Stimulated activated naive CD8-positive, alpha-beta T cell treated with anti-CD3 and anti-CD28 coated beads, Interleukin-15, Interleukin-2, amounts not matched to agents 100 ng/mL and 50 ng/mL, for 24 hours (primary cell): ENCODE data around the gene NYNRIN.
"Not testable (repeated sequence)": the region's sequence is repeated elsewhere in the genome, so short reads cannot be mapped to it uniquely, and the experiment has no call there.

Source experiments
- H3K27ac Mint-ChIP-seq: one replicate; pipeline ENCODE4 v1.8.0; 2021; ENCODE audit warnings: mild to moderate bottlenecking, mixed read lengths
- H3K27me3 Mint-ChIP-seq: one replicate; pipeline ENCODE4 v1.8.0; 2021; ENCODE audit warnings: mixed read lengths
- H3K36me3 Mint-ChIP-seq: one replicate; pipeline ENCODE4 v1.8.0; 2021; ENCODE audit warnings: low read depth, mixed read lengths
- H3K4me1 Mint-ChIP-seq: one replicate; pipeline ENCODE4 v1.8.0; 2021; ENCODE audit warnings: low read depth, mixed read lengths
- H3K4me3 Mint-ChIP-seq: one replicate; pipeline ENCODE4 v1.8.0; 2021; ENCODE audit warnings: mild to moderate bottlenecking, mixed read lengths
- H3K9me3 Mint-ChIP-seq: one replicate; pipeline ENCODE4 v1.8.0; 2021; ENCODE audit warnings: mixed read lengths

Gene NYNRIN

DNA sequence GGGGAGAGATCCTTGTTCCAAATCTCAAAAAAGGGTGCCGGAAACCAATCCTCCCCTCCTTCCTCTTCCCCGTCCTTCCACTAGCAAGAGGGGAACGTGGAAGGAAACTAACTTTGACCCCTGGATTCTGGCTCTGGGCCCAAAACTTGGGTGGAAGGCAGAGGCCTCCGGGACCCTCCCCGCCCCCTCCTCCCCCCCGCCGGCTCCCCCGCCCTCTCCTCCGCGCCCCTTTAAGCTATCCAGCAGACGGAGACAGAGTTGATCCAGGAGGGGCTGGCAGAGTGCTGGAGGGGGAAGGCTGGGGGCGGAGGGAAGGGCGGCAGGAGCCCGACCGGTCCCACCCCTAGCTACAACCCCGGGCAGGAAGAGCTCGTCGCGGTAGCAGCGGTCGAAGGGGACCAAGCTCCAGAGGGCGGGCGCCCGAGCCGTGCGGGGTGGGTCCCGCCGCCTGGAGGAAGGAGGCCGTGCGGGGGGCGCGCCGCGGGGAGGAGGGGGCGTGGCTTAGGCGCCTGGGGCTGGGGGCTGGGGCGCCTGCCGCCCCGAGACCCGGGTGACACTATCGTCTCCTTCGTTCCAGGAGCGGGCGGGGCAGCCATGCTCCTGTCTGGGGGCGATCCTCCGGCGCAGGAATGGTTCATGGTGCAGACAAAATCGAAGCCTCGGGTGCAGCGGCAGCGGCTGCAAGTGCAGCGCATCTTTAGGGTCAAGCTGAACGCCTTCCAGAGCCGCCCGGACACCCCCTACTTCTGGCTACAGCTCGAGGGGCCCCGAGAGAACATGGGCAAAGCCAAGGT lies at the start of gene NYNRIN:
Gene NYNRIN (plus strand): TSS at position 351 of the 794 bp plus-strand sequence. CDS start 244 bp downstream, at position 595.
- H3K4me3 Mint-ChIP-seq, result peak within 1 kb of the TSS; percentile 47
- H3K9me3 Mint-ChIP-seq, result no peaks in the 10 kb centered on the region
- H3K4me1 Mint-ChIP-seq, result peaks cover 4% of the 10 kb centered on the region
- peaks cover 7% of the 10 kb centered on the region for H3K27me3 Mint-ChIP-seq
- no peaks in the 10 kb centered on the region for H3K36me3 Mint-ChIP-seq
- H3K27ac Mint-ChIP-seq, result no peak within 1 kb of the TSS

- Mint-ChIP-seq H3K36me3 (no peaks in the 10 kb centered on the region), H3K4me1 (peaks cover 8% of the 10 kb centered on the region), H3K27me3 (peaks cover 57% of the 10 kb centered on the region)
These were observed 49.1 kb upstream of the NYNRIN start for GRCh38 chr14:24349742-24350141.

DNA sequence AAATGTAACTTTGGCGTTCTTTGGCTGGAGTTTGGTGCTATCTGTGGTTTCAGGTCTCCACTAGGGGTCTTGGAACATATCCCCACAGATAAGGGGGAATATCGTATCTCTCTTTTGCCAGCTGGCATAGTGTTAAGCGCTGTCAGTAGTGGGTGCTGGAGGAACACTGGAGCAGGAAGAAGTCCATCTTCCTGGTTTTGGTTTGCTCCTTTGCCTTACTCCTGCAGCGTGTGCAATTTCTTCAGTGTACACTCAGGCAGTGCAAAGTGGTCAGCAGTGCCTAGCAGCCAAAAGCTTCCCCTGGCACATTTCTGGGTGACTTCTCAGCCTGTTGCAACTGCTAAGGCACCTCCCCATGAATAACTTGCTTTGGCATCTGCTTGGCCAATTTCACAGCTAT lies 47.3 kb upstream of the NYNRIN start:
- Mint-ChIP-seq H3K4me1 (peaks cover 8% of the 10 kb centered on the region), H3K36me3 (no peaks in the 10 kb centered on the region), H3K4me3 (no peak overlapping the region)

More at GRCh38 chr14:24349742-24350141, 49.1 kb upstream of the NYNRIN start:
- Mint-ChIP-seq H3K27ac (no peak overlapping the region), H3K4me3 (no peak overlapping the region), H3K9me3 (no peaks in the 10 kb centered on the region)

GRCh38 chr14:24353559-24354481 lies 45.0 kb upstream of the NYNRIN start:
- Mint-ChIP-seq H3K4me3 (no peak overlapping the region), H3K4me1 (peaks cover 8% of the 10 kb centered on the region), H3K9me3 (no peaks in the 10 kb centered on the region), H3K27me3 (peaks cover 45% of the 10 kb centered on the region), H3K27ac (no peak overlapping the region), H3K36me3 (no peaks in the 10 kb centered on the region)

More for the DNA sequence above, 47.3 kb upstream of the NYNRIN start:
- H3K27ac Mint-ChIP-seq, result no peak overlapping the region
- no peaks in the 10 kb centered on the region for H3K9me3 Mint-ChIP-seq
- peaks cover 51% of the 10 kb centered on the region for H3K27me3 Mint-ChIP-seq

DNA sequence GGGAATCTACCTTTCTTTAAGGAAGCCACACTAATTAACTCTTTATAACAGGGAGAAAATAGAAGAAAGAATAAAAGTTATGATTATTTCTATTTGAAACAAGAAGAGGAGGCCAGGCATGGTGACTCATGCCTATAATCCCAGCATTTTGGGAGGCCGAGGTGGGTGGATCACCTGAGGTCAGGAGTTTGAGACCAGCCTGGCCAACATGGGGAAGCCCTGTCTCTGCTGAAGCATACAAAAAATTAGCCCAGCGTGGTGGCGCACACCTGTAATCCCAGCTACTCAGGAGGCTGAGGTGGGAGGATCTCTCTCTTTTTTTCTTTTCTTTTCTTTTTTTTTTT lies 44.3 kb upstream of the NYNRIN start:
- H3K27ac Mint-ChIP-seq, H3K36me3 Mint-ChIP-seq, H3K4me1 Mint-ChIP-seq, H3K9me3 Mint-ChIP-seq, H3K4me3 Mint-ChIP-seq: not testable (repeated sequence)
- peaks cover 42% of the 10 kb centered on the region for H3K27me3 Mint-ChIP-seq

GRCh38 chr14:24355009-24355408 lies 43.8 kb upstream of the NYNRIN start:
- Mint-ChIP-seq H3K4me1 (peaks cover 8% of the 10 kb centered on the region), H3K9me3 (no peaks in the 10 kb centered on the region), H3K4me3 (no peak overlapping the region), H3K27me3 (peaks cover 42% of the 10 kb centered on the region), H3K27ac (no peak overlapping the region), H3K36me3 (no peaks in the 10 kb centered on the region)

DNA sequence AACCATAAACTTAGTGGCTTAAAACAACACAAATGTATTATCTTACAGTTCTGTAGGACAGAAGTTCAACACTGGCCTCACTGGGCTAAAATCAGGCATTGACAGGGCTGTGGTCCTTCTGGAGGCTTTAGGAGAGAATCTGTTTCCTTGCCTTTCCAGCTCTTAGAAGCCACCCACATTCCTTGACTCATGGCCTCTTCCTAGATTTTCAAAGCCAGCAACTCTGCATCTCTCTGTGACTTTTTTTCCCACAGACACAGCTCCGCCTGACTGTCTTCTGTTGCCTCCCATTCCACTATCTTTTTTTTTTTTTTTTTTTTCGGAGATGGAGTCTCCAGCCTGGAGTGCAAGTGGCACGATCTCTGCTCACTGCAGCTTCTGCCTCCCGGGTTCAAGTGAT lies 42.6 kb upstream of the NYNRIN start:
- no peaks in the 10 kb centered on the region for H3K9me3 Mint-ChIP-seq

DNA sequence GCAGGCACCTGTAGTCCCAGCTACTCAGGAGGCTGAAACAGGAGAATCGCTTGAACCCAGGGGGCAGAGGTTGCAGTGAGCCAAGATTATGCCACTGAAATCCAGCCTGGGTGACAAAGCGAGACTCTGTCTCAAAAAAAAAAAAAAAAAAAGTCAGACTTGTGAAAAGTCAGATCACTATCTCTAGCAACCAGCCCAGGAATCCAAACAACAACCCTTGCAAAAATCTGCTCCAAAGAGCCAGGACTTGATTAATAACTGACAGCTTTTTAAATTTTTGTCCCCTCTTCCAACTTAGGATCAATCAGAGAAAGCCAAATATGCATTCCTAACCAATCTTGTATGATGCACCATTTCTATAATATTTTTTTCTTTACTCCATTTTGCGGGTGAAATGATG lies 38.5 kb upstream of the NYNRIN start:
- H3K27me3 Mint-ChIP-seq, result peaks cover 35% of the 10 kb centered on the region
- H3K4me3 Mint-ChIP-seq, result no peak overlapping the region
- H3K36me3 Mint-ChIP-seq, result no peaks in the 10 kb centered on the region
- H3K9me3 Mint-ChIP-seq, result no peaks in the 10 kb centered on the region
- no peak overlapping the region for H3K27ac Mint-ChIP-seq
- peaks cover 4% of the 10 kb centered on the region for H3K4me1 Mint-ChIP-seq

More for the DNA sequence above, 42.6 kb upstream of the NYNRIN start:
- Mint-ChIP-seq H3K4me3 (no peak overlapping the region), H3K36me3 (no peaks in the 10 kb centered on the region), H3K27ac (no peak overlapping the region), H3K4me1 (peaks cover 8% of the 10 kb centered on the region), H3K27me3 (peaks cover 37% of the 10 kb centered on the region)

DNA sequence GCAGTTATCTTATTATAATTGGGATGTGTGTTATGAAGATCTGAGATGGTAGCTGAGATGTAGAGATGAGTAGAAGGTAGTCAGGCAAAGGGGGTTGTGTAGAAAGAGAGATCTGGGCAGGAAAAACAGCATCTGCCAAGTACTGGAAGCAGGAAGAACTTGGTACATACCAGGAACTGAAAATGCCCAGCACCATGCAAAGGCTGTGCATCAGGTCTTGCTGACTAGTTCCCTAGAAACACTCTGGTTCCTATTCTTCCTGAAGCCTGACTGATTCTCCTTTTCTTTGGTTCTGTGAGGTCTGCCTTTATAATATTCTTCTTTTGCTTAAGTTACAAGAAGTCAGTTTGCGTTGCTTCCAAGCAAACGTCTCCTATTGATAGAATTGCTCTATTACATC lies 37.5 kb upstream of the NYNRIN start:
- H3K9me3 Mint-ChIP-seq, result no peaks in the 10 kb centered on the region
- H3K4me3 Mint-ChIP-seq, result no peak overlapping the region
- peaks cover 43% of the 10 kb centered on the region for H3K27me3 Mint-ChIP-seq
- peaks cover 15% of the 10 kb centered on the region for H3K4me1 Mint-ChIP-seq
- H3K36me3 Mint-ChIP-seq, result no peaks in the 10 kb centered on the region
- H3K27ac Mint-ChIP-seq, result no peak overlapping the region

- no peaks in the 10 kb centered on the region for H3K36me3 Mint-ChIP-seq
- peaks cover 22% of the 10 kb centered on the region for H3K4me1 Mint-ChIP-seq
- H3K4me3 Mint-ChIP-seq, result no peak overlapping the region
- no peak overlapping the region for H3K27ac Mint-ChIP-seq
- H3K9me3 Mint-ChIP-seq, result no peaks in the 10 kb centered on the region
- H3K27me3 Mint-ChIP-seq, result peaks cover 44% of the 10 kb centered on the region
These were observed 36.4 kb upstream of the NYNRIN start for GRCh38 chr14:24362241-24362960.

GRCh38 chr14:24363401-24363800 lies 35.4 kb upstream of the NYNRIN start:
- Mint-ChIP-seq H3K4me3 (no peak overlapping the region), H3K27me3 (peaks cover 49% of the 10 kb centered on the region), H3K36me3 (no peaks in the 10 kb centered on the region), H3K4me1 (peaks cover 30% of the 10 kb centered on the region), H3K27ac (no peak overlapping the region), H3K9me3 (no peaks in the 10 kb centered on the region)

DNA sequence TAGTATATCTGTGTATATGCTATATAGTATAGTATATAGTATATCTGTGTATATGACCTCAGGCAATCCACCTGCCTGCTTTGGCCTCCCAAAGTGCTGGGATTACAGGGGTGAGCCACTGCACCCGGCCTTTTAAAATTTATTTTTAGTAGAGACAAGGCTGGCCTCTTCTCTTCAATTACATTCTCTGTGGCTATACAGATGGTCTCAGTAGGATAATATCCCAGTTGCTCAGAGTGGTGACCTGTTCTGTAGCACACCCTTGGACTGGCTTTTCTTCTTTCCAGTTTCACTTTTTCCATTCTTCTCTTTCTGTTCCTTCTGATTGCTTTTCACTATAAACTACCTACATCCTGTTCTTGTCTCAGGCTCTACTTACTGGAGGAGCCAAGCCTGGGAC lies 34.0 kb upstream of the NYNRIN start:
- Mint-ChIP-seq H3K9me3 (no peaks in the 10 kb centered on the region), H3K4me1 (peaks cover 31% of the 10 kb centered on the region), H3K27me3 (peaks cover 49% of the 10 kb centered on the region), H3K27ac (no peak overlapping the region), H3K4me3 (no peak overlapping the region), H3K36me3 (no peaks in the 10 kb centered on the region)

DNA sequence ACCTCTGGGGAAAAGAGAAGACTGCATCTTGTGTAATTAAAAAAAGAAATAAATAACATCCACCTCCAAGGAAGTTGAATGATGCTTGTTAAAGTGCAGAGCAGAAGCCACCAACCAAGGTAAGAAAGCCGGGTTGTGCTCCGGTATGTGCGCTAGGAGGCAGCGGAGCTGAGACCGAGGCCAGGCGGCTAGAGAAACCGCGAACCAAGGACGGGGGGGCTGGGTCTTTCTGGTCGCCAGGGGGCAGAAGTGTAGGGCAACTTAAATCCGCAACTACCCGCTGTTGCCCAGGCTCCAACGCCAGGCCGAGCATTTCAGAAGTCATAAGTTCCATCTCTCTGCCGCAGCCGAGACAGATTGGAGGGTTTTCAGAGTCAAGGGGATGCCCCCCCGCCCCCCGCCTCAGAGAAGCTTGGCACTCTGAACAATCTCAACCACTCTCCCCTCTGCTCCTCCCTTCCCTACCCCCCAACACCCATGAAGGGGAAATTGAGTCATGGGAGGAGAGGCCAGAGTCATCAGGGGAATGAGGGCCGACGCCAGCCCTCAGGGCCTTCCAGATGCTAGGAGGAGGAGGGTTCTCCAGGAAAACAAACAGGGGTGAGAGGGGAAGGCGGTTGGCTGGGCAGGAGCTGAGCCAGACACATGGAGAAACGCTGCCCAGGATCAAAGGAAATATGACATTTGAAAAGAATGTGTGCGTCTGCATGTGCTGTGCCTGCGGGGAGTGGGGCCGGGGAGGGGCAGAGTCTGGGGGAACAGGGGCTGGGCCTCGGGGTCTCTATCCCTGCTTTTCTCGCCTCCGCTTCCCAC lies 33.0 kb upstream of the NYNRIN start:
- H3K36me3 Mint-ChIP-seq, result no peaks in the 10 kb centered on the region
- H3K4me1 Mint-ChIP-seq, result peaks cover 31% of the 10 kb centered on the region
- peaks cover 43% of the 10 kb centered on the region for H3K27me3 Mint-ChIP-seq
- H3K27ac Mint-ChIP-seq, result peak overlapping the region; percentile 94
- H3K9me3 Mint-ChIP-seq, result no peaks in the 10 kb centered on the region
- H3K4me3 Mint-ChIP-seq, result peak overlapping the region; percentile 79

DNA sequence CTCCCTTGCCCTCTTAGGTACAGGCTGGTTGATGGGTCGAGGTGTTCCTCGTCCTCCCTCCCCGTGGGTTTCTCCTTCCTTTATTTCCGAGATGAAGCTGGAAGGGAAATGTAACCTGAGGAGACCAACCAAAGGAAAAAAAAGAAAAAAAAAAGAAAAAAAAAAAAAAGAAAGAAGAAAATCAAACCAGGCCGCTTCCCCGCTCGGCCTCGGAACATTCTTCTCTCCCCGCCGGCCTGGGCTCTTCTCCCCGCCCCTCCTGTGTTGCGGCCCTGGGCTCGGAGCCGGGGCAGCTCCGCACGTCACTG lies 32.4 kb upstream of the NYNRIN start:
- Mint-ChIP-seq H3K36me3 (no peaks in the 10 kb centered on the region), H3K9me3 (no peaks in the 10 kb centered on the region), H3K4me3 (peak overlapping the region; percentile 79), H3K27me3 (peaks cover 38% of the 10 kb centered on the region), H3K27ac (peak overlapping the region; percentile 94), H3K4me1 (peaks cover 31% of the 10 kb centered on the region)
